Naive thymus-derived CD8-positive, alpha-beta T cell (primary cell): ENCODE results near the gene SP4. TPM values are rescaled to one million over a fixed set of nuclear protein-coding genes. Genes with fewer than 3 reads are reported as not detected.

Source experiments
- ATAC-seq, 2 donors: fragments of 150-1000 bp; cut with Tn5 transposase in 1 of 2; sonication (Bioruptor Pico), chemical (Tn5 transposase) in 1 of 2; 1 replicate in 1 of 2; 2 replicates in 1 of 2; pipeline ENCODE4 v1.10.0; 2021; ENCODE audit warnings: mild to moderate bottlenecking in 2 of 2, moderate library complexity in 2 of 2
- POLR2A ChIA-PET: fragments of 350-600 bp; sonication (Branson Sonifier 250); formaldehyde crosslinking; loops from one replicate; lab custom pipeline; 2021; ENCODE audit warnings: antibody characterized with exemption; lab: Charles Lee
- DNase-seq, 10 donors: peaks; one replicate each; pipeline versions ENCODE4 v3.0.0 to v3.0.0-alpha.2; 2020 to 2022
- H3K27ac Mint-ChIP-seq, 10 donors: one replicate each; pipeline ENCODE4 v1.8.0; 2020 to 2022; ENCODE audit warnings: mild to moderate bottlenecking in 10 of 10, mixed read lengths in 10 of 10, moderate library complexity in 4 of 10, inconsistent platforms in 1 of 10
- H3K27me3 Mint-ChIP-seq, 5 donors: one replicate each; pipeline ENCODE4 v1.8.0; 2021 to 2022; ENCODE audit warnings: mixed read lengths in 5 of 5
- H3K36me3 Mint-ChIP-seq, 3 donors: one replicate each; pipeline ENCODE4 v1.8.0; 2020 to 2022; ENCODE audit warnings: mixed read lengths in 3 of 3, mild to moderate bottlenecking in 2 of 3, inconsistent platforms in 1 of 3
- H3K4me1 Mint-ChIP-seq, 4 donors: one replicate each; pipeline ENCODE4 v1.8.0; 2021 to 2022; ENCODE audit warnings: mixed read lengths in 4 of 4
- H3K4me3 Mint-ChIP-seq, 10 donors: one replicate each; pipeline ENCODE4 v1.8.0; 2020 to 2022; ENCODE audit warnings: mild to moderate bottlenecking in 10 of 10, mixed read lengths in 10 of 10, moderate library complexity in 6 of 10, inconsistent platforms in 1 of 10
- H3K9me3 Mint-ChIP-seq, 9 donors: one replicate each; pipeline ENCODE4 v1.8.0; 2020 to 2022; ENCODE audit warnings: mixed read lengths in 9 of 9, mild to moderate bottlenecking in 3 of 9, inconsistent platforms in 1 of 9, moderate library complexity in 1 of 9
- polyA plus RNA-seq, 3 donors: library from polyadenylated mRNA; unstranded; fragments of 300-500 nt; fragmentation: Illumina TruSeq; gene quantifications; one replicate each; pipeline ENCODE4 v1.2.3, GENCODE V29; 2021
- total RNA-seq, 8 experiments: library from RNA in 2 of 8; stranded (reverse) in 2 of 8; gene quantifications; one replicate each; pipeline ENCODE4 v1.2.3 and lab custom pipeline; 2021 to 2026

Gene SP4
- total and polyA plus RNA-seq, 5 experiments from 2014 or later = 10.6 to 55.8 (median 14.7) TPM

DNA sequence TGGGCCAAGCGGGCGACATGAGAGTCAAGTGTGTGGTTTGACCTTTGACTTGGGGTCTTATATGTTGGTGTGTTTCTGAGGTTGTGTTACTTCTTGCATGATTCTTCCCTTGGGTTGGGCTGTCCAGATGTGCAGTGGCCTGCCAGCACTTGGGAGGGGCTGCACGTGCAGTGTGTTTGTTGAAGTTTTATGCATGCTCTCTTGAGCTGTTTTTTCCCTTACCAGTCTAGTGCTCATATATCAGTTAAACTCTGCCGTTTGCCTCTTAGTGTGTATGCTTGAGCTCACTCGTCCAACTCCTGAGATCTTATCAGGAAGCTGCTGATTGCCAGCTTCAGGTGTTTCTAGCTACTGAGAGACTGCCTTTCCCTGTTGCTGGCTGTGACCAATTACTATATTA, 23.1 kb downstream of the SP4 start:
- peaks cover 0 to 20% (median 11%) of the 10 kb centered on the region in 9 donors for H3K9me3 Mint-ChIP-seq
- ATAC-seq (no peak), DNase-seq (no peak)
- peaks cover 33 to 60% (median 47%) of the 10 kb centered on the region in 3 donors for H3K36me3 Mint-ChIP-seq
- H3K4me1 Mint-ChIP-seq = peaks cover 31 to 54% (median 46%) of the 10 kb centered on the region in 4 donors
- POLR2A ChIA-PET = no interaction called here
- H3K27ac Mint-ChIP-seq = peak overlapping the region in 2 of 10 donors; percentile 9 to 37
- H3K4me3 Mint-ChIP-seq = peak overlapping the region in 1 of 10 donors; percentile 23
- H3K27me3 Mint-ChIP-seq = no peaks in the 10 kb centered on the region

GRCh38 chr7:21454182-21454581, 26.3 kb downstream of the SP4 start:
- Mint-ChIP-seq H3K4me3 (no peak overlapping the region), H3K36me3 (peaks cover 34 to 65% (median 62%) of the 10 kb centered on the region in 3 donors), H3K4me1 (peaks cover 21 to 38% (median 34%) of the 10 kb centered on the region in 4 donors), H3K9me3 (peaks cover 0 to 20% (median 11%) of the 10 kb centered on the region in 9 donors), H3K27me3 (no peaks in the 10 kb centered on the region), H3K27ac (peak overlapping the region in 1 of 10 donors; percentile 8)
- no peak for DNase-seq
- ATAC-seq = no peak
- POLR2A ChIA-PET = no interaction called here

- POLR2A ChIA-PET = no interaction called here
- H3K9me3 Mint-ChIP-seq = peaks cover 2 to 21% (median 13%) of the 10 kb centered on the region in 9 donors
- no peaks in the 10 kb centered on the region for H3K27me3 Mint-ChIP-seq
- ATAC-seq (no peak), DNase-seq (no peak)
- H3K4me1 Mint-ChIP-seq = peaks cover 20 to 38% (median 32%) of the 10 kb centered on the region in 4 donors
- no peak overlapping the region for H3K27ac Mint-ChIP-seq
- no peak overlapping the region for H3K4me3 Mint-ChIP-seq
- H3K36me3 Mint-ChIP-seq = peaks cover 39 to 72% (median 69%) of the 10 kb centered on the region in 3 donors
These were observed 27.0 kb downstream of the SP4 start for GRCh38 chr7:21454906-21455305.

DNA sequence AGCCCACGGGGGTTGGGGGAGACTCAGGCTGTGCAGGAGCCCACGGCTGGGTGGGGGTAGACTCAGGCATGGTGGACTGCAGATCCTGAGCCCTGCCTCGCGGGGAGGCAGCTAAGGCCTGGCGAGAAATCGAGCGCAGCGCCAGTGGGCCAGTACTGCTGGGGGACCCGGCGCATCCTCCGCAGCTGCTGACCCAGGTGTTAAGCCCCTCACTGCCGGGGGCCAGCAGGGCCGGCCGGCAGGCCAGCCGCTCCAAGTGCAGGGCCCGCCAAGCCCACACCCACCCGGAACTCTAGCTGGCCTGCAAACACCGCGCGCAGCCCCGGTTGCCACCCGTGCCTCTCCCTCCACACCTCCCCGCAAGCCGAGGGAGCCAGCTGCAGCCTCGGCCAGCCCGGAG, 33.4 kb downstream of the SP4 start:
- H3K36me3 Mint-ChIP-seq = peaks cover 11 to 69% (median 34%) of the 10 kb centered on the region in 3 donors
- H3K4me1 Mint-ChIP-seq = peaks cover 20 to 46% (median 41%) of the 10 kb centered on the region in 4 donors
- H3K27me3 Mint-ChIP-seq = no peaks in the 10 kb centered on the region
- POLR2A ChIA-PET = interaction anchor here (0.6 kb wide), 1 partner anchor 496 kb away, joined by 3 read pairs; no protein-coding TSS in a partner anchor
- no peak overlapping the region for H3K27ac Mint-ChIP-seq
- ATAC-seq (no peak), DNase-seq (no peak)
- H3K4me3 Mint-ChIP-seq = peak overlapping the region in 1 of 10 donors; percentile 7
- H3K9me3 Mint-ChIP-seq = peaks cover 0 to 9% (median 0%) of the 10 kb centered on the region in 9 donors

- DNase-seq (no peak), ATAC-seq (no peak)
- Mint-ChIP-seq H3K4me3 (peak overlapping the region in 1 of 10 donors; percentile 7), H3K36me3 (peaks cover 9 to 66% (median 34%) of the 10 kb centered on the region in 3 donors), H3K9me3 (peaks cover 0 to 9% (median 0%) of the 10 kb centered on the region in 9 donors), H3K4me1 (peaks cover 18 to 47% (median 42%) of the 10 kb centered on the region in 4 donors), H3K27ac (peak overlapping the region in 3 of 10 donors; percentile 2 to 52 (median 13)), H3K27me3 (no peaks in the 10 kb centered on the region)
- POLR2A ChIA-PET = no interaction called here
These were observed 34.2 kb downstream of the SP4 start for GRCh38 chr7:21462081-21462480.

GRCh38 chr7:21463524-21463923, 35.6 kb downstream of the SP4 start:
- Mint-ChIP-seq H3K27me3 (no peaks in the 10 kb centered on the region), H3K27ac (peak overlapping the region in 2 of 10 donors; percentile 4 to 77), H3K4me3 (peak overlapping the region in 1 of 10 donors; percentile 47), H3K36me3 (peaks cover 9 to 59% (median 31%) of the 10 kb centered on the region in 3 donors), H3K4me1 (peaks cover 18 to 49% (median 47%) of the 10 kb centered on the region in 4 donors), H3K9me3 (peaks cover 0 to 9% (median 0%) of the 10 kb centered on the region in 9 donors)
- POLR2A ChIA-PET = no interaction called here
- ATAC-seq (no peak), DNase-seq (no peak)

DNA sequence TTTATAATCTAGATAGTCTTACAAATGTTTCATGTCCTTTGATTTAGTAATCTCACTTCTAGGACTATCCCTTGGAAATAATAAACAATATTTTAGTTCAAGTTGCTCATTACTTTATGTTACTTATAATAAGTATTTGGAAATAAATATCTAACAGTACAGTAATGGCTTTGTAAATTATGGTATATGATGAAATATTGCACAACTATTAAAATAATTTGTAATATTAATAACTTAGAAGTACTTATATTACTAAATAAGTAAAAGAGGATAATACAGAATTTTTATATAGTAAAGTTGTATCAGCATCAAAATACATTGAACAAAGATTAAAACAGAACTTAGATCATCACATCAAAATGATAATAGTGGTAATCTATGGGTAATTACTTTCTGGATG, 41.1 kb downstream of the SP4 start:
- POLR2A ChIA-PET = no interaction called here
- DNase-seq (no peak), ATAC-seq (no peak)
- peaks cover 0 to 10% (median 0%) of the 10 kb centered on the region in 9 donors for H3K9me3 Mint-ChIP-seq
- H3K36me3 Mint-ChIP-seq = peaks cover 9 to 24% (median 17%) of the 10 kb centered on the region in 3 donors
- peaks cover 19 to 53% (median 38%) of the 10 kb centered on the region in 4 donors for H3K4me1 Mint-ChIP-seq
- H3K27me3 Mint-ChIP-seq = no peaks in the 10 kb centered on the region
- H3K4me3 Mint-ChIP-seq = no peak overlapping the region
- no peak overlapping the region for H3K27ac Mint-ChIP-seq

GRCh38 chr7:21469894-21470293, 42.0 kb downstream of the SP4 start:
- Mint-ChIP-seq H3K27me3 (no peaks in the 10 kb centered on the region), H3K4me1 (peaks cover 19 to 57% (median 39%) of the 10 kb centered on the region in 4 donors), H3K27ac (no peak overlapping the region), H3K9me3 (peaks cover 0 to 10% (median 0%) of the 10 kb centered on the region in 9 donors), H3K36me3 (peaks cover 9 to 24% (median 16%) of the 10 kb centered on the region in 3 donors), H3K4me3 (no peak overlapping the region)
- no peak for DNase-seq
- POLR2A ChIA-PET = no interaction called here
- no peak for ATAC-seq

- peak overlapping the region in 7 of 10 donors; percentile 3 to 74 (median 49) for H3K27ac Mint-ChIP-seq
- POLR2A ChIA-PET = no interaction called here
- H3K36me3 Mint-ChIP-seq = peaks cover 9 to 17% (median 15%) of the 10 kb centered on the region in 3 donors
- no peak overlapping the region for H3K4me3 Mint-ChIP-seq
- no peak for DNase-seq
- peaks cover 16 to 48% (median 25%) of the 10 kb centered on the region in 4 donors for H3K4me1 Mint-ChIP-seq
- H3K27me3 Mint-ChIP-seq = no peaks in the 10 kb centered on the region
- no peak for ATAC-seq
- peaks cover 0 to 10% (median 0%) of the 10 kb centered on the region in 9 donors for H3K9me3 Mint-ChIP-seq
These were observed 44.1 kb downstream of the SP4 start for GRCh38 chr7:21472029-21472428.

- no peak for ATAC-seq
- peaks cover 14 to 53% (median 43%) of the 10 kb centered on the region in 3 donors for H3K36me3 Mint-ChIP-seq
- H3K4me3 Mint-ChIP-seq = no peak overlapping the region
- H3K9me3 Mint-ChIP-seq = peaks cover 0 to 10% (median 0%) of the 10 kb centered on the region in 9 donors
- DNase-seq = no peak
- POLR2A ChIA-PET = no interaction called here
- peaks cover 26 to 59% (median 46%) of the 10 kb centered on the region in 4 donors for H3K4me1 Mint-ChIP-seq
- no peaks in the 10 kb centered on the region for H3K27me3 Mint-ChIP-seq
- H3K27ac Mint-ChIP-seq = peak overlapping the region in 1 of 10 donors; percentile 44
These were observed 48.5 kb downstream of the SP4 start for GRCh38 chr7:21476429-21476828.

- DNase-seq (no peak), ATAC-seq (no peak)
- Mint-ChIP-seq H3K27me3 (no peaks in the 10 kb centered on the region), H3K36me3 (peaks cover 12 to 75% (median 53%) of the 10 kb centered on the region in 3 donors), H3K27ac (peak overlapping the region in 7 of 10 donors; percentile 12 to 72 (median 26)), H3K9me3 (no peaks in the 10 kb centered on the region), H3K4me3 (peak overlapping the region in 1 of 10 donors; percentile 30), H3K4me1 (peaks cover 17 to 47% (median 34%) of the 10 kb centered on the region in 4 donors)
- POLR2A ChIA-PET = no interaction called here
These were observed 53.0 kb downstream of the SP4 start for GRCh38 chr7:21480693-21481403.

- no peak for ATAC-seq
- Mint-ChIP-seq H3K27me3 (no peaks in the 10 kb centered on the region), H3K4me1 (peaks cover 5 to 34% (median 19%) of the 10 kb centered on the region in 4 donors), H3K4me3 (no peak overlapping the region), H3K9me3 (peaks cover under 1 to 9% (median 4%) of the 10 kb centered on the region in 9 donors), H3K36me3 (peaks cover 33 to 78% (median 59%) of the 10 kb centered on the region in 3 donors), H3K27ac (peak overlapping the region in 1 of 10 donors; percentile 52)
- DNase-seq = no peak
- POLR2A ChIA-PET = no interaction called here
These were observed 58.6 kb downstream of the SP4 start for GRCh38 chr7:21486511-21486910.

DNA sequence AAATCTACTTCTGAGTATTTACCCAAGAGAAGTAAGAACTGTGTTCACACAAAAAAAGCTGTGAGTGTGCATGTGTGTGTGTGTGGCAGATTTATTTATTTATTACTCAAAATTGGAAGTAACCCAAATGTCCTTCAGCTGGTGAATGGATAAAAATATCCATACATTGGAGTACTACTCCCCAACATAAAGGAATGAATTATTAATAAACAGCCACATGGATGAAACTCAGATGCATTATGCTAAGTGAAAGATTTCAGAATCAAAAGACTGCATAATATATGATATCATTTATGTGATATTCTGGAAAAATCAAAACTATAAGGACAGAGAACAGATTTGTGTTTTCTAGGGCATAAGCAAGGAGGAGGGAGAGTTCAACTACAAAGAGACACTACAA, 67.8 kb downstream of the SP4 start:
- H3K36me3 Mint-ChIP-seq = peaks cover 53 to 88% (median 56%) of the 10 kb centered on the region in 3 donors
- no peaks in the 10 kb centered on the region for H3K27me3 Mint-ChIP-seq
- DNase-seq (no peak), ATAC-seq (no peak)
- no peak overlapping the region for H3K27ac Mint-ChIP-seq
- no peak overlapping the region for H3K4me3 Mint-ChIP-seq
- H3K4me1 Mint-ChIP-seq = peaks cover 0 to 2% (median 0%) of the 10 kb centered on the region in 4 donors
- POLR2A ChIA-PET = no interaction called here
- H3K9me3 Mint-ChIP-seq = peaks cover 12 to 49% (median 24%) of the 10 kb centered on the region in 9 donors
